NT2/D1 (cell line): ENCODE data around the gene COMT.

Experiments
- YY1 ChIP-seq: IDR thresholded peaks from 2 replicates; pipeline ENCODE4 v1.6.1; 2011; ENCODE audit not compliant: insufficient read length, insufficient read depth
- ZNF274 ChIP-seq: IDR thresholded peaks from 2 replicates; pipeline ENCODE4 v1.6.1; 2011; ENCODE audit warnings: mild to moderate bottlenecking, low read depth, low read length

DNA sequence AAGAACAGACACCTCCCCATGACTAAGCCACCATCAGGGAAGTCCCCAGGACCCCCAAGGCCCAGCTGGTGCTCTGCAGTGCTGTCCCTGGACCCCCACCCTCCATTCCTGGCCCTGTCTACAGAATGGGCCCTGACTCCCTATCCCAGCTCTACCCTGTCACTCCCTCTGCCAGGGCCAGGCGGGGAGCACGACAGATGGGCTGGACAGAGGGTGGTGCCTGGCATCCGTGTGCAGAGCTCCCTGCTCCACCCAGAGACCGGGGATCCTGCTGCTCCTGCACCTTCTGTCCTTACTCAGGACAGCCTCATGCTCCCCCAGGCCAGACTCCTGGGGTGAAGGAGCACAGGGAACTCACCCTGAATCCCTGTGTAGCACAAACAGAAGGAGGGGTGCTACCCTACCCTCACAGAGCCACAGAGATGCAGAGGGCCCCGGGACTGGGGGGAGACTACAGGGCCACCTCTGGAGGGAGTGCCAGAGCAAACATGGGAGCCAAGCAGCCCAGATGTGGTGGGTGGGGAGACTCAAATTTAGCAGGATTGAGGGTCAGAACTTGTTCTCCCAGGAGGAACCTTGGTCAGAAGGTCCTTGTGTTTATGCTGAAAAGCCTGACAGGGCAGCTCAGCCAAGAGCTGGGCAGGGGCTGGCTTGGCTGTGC lies 73.1 kb downstream of the COMT start:
- TF ChIP-seq YY1 = no peak
- TF ChIP-seq ZNF274 = no peak
